Lower leg skin (tissue), 4 donors: ENCODE data around the gene CPAMD8. TPM values are rescaled to one million over a fixed set of nuclear protein-coding genes. Genes with fewer than 3 reads are reported as not detected.

Experiments
- DNase-seq, 2 donors: peaks; one replicate each; pipeline ENCODE4 v3.0.0-alpha.2; 2019; ENCODE audit warnings: low spot score in 2 of 2
- H3K4me3 ChIP-seq: fragments of 200-600 bp; sonication (generic); 2 replicates; pipeline ENCODE4 v1.5.1; 2017; ENCODE audit warnings: mild to moderate bottlenecking, low read depth; ENCODE audit not compliant: poor library complexity, severe bottlenecking
- CTCF ChIP-seq, 3 donors: fragments of 450-650 bp; IDR thresholded peaks; one replicate each; pipeline ENCODE4 v1.5.1; 2016; ENCODE audit warnings: antibody characterized with exemption in 3 of 3, mild to moderate bottlenecking in 3 of 3, moderate library complexity in 2 of 3
- POLR2A ChIP-seq, 2 donors: fragments of 450-650 bp; IDR thresholded peaks; one replicate each; pipeline ENCODE4 v1.6.1; 2016 to 2017; ENCODE audit warnings: antibody characterized with exemption in 2 of 2, mild to moderate bottlenecking in 1 of 2, moderate library complexity in 1 of 2
- WGBS, 2 donors: methylation state at CpG; one replicate each; pipeline ENCODE4 v1.1.5; 2018; 5-methylcytosine and 5-hydroxymethylcytosine counted together
- intact Hi-C: fragments of 100-400 bp; cut with DNase I; formaldehyde crosslinking; loops from one replicate; pipeline ENCODE4 v1.15.0; 2023; ENCODE audit warnings: low total_unique reads
- total RNA-seq, 4 donors: library from RNA; depleted of rRNA; stranded (reverse); fragments of >200 nt; gene quantifications; one replicate each; pipeline ENCODE4 v1.1.0, GENCODE V29; 2016

Gene CPAMD8
- total RNA-seq, 4 donors from 2014 or later, result 8.1 to 14.0 (median 13.0) TPM

DNA sequence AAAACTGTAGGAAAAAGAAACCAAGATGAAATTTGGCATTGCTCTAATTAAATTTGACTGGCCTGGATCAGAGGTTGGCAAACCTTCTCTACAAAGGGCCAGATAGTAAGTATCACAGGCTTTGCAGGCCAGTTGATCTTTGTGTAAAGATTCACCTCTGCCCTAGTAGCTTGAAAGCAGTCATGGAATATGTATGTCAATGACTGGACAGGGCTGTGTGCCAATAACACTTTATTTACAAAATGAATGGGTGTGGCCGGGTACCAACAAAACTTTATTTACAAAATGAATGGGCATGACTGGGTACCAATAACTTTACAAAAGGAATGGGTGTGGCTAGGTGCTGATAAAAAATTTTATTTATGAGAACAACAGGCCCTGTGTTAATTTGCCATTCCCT, 177.4 kb downstream of the CPAMD8 start:
- intact Hi-C loops, result no loop called here
- TF ChIP-seq POLR2A (IDR thresholded peaks at IDR 0.05), result no peak
- no peak for TF ChIP-seq CTCF (IDR thresholded peaks at IDR 0.05)
- no peak overlapping the region for H3K4me3 ChIP-seq
- DNase-seq, result no peak
- 83 to 95% methylated on average over 1 of the region's 1 CpG for WGBS, 2 donors

DNA sequence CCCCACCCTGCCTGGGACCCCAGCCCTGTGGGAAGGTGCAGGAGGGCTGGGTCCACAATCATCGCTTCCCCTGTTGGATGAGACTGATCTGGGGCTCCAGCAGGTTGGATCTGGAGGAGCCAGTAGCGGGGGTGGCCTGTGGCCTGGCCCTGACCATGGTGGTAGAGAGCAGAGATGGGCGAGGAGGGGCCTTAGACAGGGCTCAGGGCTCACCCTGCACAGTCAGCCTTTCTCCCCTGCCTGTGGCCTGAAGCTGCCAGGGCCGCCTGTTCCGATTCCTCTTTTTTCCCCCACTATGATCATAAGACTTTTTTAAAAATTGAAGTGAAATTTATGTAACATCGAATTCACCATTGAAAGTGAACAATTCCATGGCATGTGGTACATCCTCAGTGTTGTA, 179.2 kb downstream of the CPAMD8 start:
- 81 to 91% methylated on average over 6 of the region's 6 CpGs for WGBS, 2 donors
- intact Hi-C loops, result no loop called here
- no peak overlapping the region for H3K4me3 ChIP-seq
- no peak for TF ChIP-seq CTCF (IDR thresholded peaks at IDR 0.05)
- TF ChIP-seq POLR2A (IDR thresholded peaks at IDR 0.05), result no peak
- DNase-seq, result no peak

GRCh38 chr19:16846901-16847300, 179.7 kb downstream of the CPAMD8 start:
- no peak overlapping the region for H3K4me3 ChIP-seq
- WGBS, 2 donors, result 96 to 97% methylated on average over 15 to 16 of the region's 16 CpGs
- TF ChIP-seq POLR2A (IDR thresholded peaks at IDR 0.05) (no peak), CTCF (IDR thresholded peaks at IDR 0.05) (no peak)
- no peak for DNase-seq
- intact Hi-C loops, result no loop called here

Other genes starting within 250 kb of the CPAMD8 start
- gene SIN3B, start 197.4 kb downstream of the CPAMD8 start, total RNA-seq, result 10 to 100 TPM; 26.3 to 54.4 (median 40.1) TPM
- 10 to 100 TPM in 1 of 4 donors, 1 to 10 TPM in 3; 3.7 to 11.0 (median 5.6) TPM for gene F2RL3, start 137.8 kb downstream of the CPAMD8 start, total RNA-seq
- gene HAUS8, start 48.6 kb upstream of the CPAMD8 start, total RNA-seq, result 1 to 10 TPM; 3.3 to 7.0 (median 5.7) TPM
- 10 to 100 TPM; 29.2 to 63.1 (median 43.5) TPM for gene MYO9B, start 49.0 kb upstream of the CPAMD8 start, total RNA-seq
- 10 to 100 TPM; 16.6 to 25.5 (median 23.8) TPM for gene USE1, start 188.5 kb upstream of the CPAMD8 start, total RNA-seq
- gene OCEL1, start 199.4 kb upstream of the CPAMD8 start, total RNA-seq, result 1 to 10 TPM; 2.6 to 7.9 (median 4.0) TPM
- gene NR2F6, start 219.1 kb upstream of the CPAMD8 start, total RNA-seq, result 100 to 1,000 TPM in 1 of 4 donors, 10 to 100 TPM in 3; 57.2 to 119 (median 83.6) TPM
- gene USHBP1, start 237.9 kb upstream of the CPAMD8 start, total RNA-seq, result 1 to 10 TPM in 3 of 4 donors, under 1 TPM in 1; 0.80 to 3.0 (median 2.0) TPM
- gene BABAM1, start 240.6 kb upstream of the CPAMD8 start, total RNA-seq, result 10 to 100 TPM; 48.3 to 61.2 (median 59.6) TPM